ENCODE measurements around the gene TANC1.

GRCh38 chr2:159232456-159233170, 264.2 kb downstream of the TANC1 start:
- TF ChIP-seq, protein P1, sequence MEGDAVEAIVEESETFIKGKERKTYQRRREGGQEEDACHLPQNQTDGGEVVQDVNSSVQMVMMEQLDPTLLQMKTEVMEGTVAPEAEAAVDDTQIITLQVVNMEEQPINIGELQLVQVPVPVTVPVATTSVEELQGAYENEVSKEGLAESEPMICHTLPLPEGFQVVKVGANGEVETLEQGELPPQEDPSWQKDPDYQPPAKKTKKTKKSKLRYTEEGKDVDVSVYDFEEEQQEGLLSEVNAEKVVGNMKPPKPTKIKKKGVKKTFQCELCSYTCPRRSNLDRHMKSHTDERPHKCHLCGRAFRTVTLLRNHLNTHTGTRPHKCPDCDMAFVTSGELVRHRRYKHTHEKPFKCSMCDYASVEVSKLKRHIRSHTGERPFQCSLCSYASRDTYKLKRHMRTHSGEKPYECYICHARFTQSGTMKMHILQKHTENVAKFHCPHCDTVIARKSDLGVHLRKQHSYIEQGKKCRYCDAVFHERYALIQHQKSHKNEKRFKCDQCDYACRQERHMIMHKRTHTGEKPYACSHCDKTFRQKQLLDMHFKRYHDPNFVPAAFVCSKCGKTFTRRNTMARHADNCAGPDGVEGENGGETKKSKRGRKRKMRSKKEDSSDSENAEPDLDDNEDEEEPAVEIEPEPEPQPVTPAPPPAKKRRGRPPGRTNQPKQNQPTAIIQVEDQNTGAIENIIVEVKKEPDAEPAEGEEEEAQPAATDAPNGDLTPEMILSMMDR (IDR thresholded peaks at IDR 0.05; ENCODE audit: poor library complexity, severe bottlenecking) = no peak
- no peak for TF ChIP-seq REST (IDR thresholded peaks at IDR 0.05; ENCODE audit: borderline replicate concordance)

Data from neural cell (in vitro differentiated cells).